Islet of Langerhans (tissue), 1 donor: Measurements from ENCODE around the gene RNF113B.

ENCODE experiments used
- FAIRE-seq: peaks from one replicate; lab custom pipeline; 2011; peaks lifted over from hg19 to GRCh38; lab: Jason Lieb, UNC

Gene RNF113B

GRCh38 chr13:98173431-98174152, 3.5 kb downstream of the RNF113B start:
- FAIRE-seq = peak; percentile 60

DNA sequence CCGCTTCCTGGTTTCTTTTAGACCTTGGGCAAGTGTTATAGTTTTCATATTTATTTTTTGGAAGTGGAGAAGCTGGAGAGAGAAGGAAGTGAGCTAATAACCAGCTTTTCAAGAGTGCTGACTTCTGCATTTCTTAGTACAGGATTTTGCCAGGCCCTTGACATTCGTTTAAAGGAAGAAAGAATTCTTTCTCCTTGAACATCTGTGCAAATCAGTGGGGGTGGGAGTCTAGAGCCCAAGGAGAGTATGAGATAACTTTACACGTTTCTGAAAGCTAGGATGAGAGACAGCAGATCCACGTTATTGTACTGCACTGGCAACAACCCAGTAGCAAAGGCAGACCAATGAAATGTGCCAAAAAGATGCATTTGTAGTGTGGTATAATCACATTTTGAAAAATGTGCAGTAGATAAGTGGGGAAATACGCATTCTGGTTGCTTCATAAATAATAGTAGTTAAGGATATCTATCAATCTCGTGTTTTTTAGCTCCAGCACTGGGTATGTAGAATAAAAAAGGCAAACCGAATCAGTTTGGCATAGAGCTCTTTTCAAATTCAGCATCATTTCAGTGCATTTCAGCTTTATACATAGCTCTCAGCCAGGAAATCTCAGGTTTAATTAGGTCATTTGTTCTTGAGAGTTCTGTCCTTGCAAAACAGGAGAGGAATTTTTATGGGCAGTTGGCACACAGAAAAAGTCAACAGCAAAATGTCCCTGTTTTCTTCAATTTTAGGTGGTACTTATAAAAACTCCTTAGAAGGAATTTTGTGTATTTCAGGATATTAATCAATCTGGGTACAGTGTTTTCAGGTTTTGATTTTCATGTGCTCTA, 4.3 kb downstream of the RNF113B start:
- no peak for FAIRE-seq

DNA sequence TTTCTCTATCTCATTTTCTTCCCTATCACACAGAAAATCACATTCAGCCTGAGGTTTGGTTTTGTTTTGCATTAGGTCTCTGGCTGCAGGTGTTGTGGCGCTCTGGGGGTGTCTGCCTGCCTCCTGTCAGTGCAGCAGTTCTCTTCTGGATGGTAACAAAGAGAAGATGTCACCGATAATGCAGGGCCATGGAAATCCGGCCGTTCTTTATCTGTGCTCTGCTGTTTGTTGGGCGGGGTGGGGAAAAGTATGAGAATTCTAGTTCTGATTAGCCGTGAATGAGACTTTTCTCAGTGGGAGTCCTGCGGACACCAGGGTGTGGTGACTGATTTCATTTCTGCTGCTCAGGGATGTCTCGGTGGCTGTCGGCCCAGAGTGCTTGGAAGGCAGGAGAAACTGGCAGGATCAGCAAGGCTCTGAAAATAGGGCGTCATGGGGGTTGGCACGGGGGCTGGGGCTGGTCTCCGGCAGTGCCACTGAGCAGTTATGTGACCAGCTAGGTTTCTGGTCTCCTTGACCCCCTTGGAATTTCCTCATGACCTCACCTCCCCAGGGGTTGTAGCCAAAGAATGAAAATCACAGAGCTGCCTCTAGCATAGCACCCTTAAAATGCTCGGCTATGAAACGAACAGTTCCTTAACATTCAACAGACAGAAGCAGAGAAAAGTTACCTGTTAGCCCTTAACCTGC, 5.0 kb downstream of the RNF113B start:
- FAIRE-seq = no peak

GRCh38 chr13:98169331-98169730, 7.7 kb downstream of the RNF113B start:
- no peak for FAIRE-seq

DNA sequence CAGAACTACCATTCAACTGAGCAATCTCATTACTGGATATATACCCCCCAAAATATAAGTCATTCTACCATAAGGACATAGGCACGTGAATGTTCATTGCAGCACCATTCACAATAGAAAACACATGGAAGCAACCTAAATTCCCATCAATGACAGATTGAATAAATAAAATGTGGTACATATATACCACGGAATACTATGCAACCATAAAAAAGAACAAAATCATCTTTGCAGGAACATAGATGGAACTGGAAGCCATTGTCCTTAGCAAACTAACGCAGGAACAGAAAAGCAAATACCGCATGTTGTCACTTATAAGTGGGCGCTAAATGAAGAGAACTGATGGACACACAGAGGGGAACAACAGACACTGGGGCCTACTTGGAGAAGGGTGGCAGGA, 14.1 kb downstream of the RNF113B start:
- no peak for FAIRE-seq

DNA sequence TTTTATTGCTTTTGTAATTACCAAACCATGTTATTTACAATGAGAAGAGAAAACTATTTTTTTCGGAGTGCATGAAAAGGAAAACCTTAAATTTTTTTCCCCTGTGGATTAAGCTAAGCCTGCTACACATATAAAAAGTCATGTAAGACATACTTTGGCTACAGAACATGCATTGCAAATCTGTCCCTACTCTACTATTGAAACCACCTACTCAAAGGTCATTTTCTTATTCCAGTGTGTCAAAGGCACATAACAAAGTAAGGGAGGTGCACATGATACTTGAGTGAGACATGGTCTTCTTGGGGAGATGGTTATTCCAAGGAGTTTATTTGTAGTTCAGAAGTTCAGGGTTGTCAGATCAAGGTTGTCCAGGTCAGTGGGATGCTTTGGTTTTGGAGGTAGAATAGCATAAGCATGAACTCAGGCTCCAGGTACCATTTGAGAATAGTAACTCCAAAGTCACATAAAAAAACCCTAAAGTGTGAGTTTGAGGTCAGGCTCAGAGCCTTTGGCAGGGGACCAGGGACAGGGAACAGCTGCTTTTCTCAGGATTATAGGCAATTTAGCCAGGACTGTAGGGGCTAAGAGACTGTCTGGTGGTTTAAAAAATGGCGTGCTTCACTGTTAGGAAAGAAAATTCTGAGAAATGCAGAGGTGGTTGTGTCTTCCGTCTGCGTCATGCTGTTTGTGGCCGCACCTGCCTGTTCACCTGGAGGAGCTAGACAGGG, 18.7 kb downstream of the RNF113B start:
- no peak for FAIRE-seq

GRCh38 chr13:98157609-98158008, 19.5 kb downstream of the RNF113B start:
- FAIRE-seq = no peak

DNA sequence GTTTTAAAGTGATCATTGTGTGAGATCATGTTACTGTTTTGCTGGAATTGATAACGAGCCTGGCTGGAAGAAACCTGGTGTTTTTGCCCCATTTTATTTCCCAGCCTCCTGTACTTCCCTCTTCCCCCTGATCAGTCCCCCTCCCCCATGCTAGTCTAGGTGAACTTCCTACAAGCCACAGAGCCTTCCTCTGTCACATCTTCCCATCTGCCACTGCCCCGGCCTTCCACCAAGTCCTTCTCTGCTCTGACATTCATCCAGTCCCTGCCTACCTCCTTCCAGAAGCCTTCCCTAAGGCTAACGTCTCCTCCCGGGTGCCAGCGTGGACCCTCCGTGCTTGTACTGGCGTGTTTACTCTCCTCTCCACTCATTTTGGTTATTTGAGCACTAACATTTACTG, 19.9 kb downstream of the RNF113B start:
- no peak for FAIRE-seq

DNA sequence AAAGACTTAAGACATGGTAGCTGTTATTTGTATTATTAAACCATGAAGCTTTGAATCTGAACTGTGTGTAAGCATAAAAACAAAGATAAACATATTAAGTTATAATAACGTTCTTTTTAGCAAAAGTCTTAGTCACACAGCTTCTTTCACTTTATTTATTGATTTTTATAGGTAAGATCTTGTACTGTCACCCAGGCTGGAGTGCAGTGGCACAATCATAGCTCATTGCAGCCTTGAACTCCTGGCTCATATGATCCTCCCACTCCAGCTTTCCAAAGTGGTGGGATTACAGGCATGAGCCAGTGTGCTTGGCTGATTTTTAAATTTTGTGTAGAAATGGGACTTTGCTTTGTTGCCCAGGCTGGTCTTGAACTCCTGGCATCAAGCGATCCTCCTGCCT, 20.8 kb downstream of the RNF113B start:
- FAIRE-seq = no peak

- FAIRE-seq = no peak
These were observed 21.5 kb downstream of the RNF113B start for GRCh38 chr13:98155475-98156109.

- FAIRE-seq = no peak
These were observed 26.1 kb downstream of the RNF113B start for GRCh38 chr13:98150832-98151479.

DNA sequence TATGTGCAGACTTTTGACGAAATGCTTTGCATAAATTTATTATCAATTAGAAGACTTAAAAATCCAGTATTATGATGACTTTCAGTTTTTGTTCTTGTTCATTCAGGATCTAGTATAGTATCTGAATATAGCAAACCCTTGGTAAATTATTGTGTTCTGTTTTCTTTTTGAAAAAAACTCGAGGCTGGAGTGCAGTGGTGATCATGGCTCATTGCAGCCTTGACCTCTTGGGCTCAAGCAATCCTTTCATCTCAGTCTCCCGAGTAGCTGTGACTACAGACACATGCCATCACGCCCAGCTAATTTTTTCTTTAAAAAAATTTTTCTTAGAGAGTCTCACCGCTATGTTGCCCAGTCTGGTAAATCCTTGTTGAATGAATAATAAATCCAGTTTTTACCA, 29.5 kb downstream of the RNF113B start:
- FAIRE-seq = peak; percentile 47

DNA sequence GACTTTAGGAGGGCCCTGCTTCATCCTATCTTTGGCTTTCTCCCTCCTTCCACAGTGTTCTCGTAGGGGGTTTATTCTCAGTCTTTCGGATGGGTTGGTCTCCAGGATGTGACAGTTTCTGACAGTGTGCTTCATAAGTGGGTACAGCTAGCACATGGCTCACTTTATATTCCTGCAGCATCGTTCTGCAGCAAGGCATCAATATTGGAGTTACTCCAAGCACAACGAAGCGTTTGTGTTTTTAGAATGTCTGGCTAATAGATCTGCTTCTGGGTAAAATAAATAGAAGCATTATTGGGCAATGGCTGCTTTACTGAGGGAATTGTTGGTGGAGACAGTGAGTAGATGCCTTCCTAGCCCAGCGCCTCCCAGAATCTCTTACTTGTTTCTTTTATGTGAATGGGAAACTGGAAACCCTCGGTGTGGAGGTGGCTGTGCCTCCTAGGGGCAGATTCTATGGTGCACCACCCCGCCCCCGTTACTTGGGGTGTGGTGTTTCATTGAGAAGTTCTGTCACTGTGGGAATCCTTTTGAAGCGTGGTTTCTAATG, 32.2 kb downstream of the RNF113B start:
- no peak for FAIRE-seq

DNA sequence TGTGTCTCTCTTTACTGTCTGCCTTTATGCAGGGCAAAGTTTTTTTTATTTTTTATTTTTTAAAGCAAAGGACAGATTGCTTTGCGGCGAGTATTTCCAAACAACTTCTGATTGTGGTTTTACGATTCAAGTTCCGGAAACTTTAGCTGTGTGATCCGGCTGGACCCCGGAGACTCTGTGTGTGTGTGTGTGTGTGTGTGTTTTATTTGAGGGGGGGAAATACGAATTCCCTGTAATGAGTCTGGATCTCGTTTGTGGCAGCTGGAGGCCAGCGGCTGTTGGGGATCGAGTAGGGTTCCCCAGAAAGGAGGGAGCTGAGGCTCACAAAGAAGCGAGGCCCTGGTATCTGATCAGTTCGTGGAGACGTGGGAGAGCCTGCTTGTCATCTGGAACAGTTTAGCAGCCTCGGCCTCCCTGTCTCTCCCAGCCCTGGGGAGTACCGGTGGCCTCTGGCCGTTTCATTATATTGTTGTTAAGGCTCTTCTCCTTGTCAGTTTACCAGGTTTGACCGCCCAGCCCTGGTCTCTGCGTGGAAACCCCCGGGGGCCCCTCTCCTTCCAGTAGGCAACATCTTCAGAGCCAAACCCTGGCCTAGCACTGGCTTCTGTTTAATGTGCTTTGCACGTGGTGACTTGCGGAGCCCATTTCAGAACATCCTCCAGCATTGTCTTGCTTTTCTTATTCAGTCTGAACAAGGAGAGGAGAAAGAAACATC, 32.9 kb downstream of the RNF113B start:
- no peak for FAIRE-seq

DNA sequence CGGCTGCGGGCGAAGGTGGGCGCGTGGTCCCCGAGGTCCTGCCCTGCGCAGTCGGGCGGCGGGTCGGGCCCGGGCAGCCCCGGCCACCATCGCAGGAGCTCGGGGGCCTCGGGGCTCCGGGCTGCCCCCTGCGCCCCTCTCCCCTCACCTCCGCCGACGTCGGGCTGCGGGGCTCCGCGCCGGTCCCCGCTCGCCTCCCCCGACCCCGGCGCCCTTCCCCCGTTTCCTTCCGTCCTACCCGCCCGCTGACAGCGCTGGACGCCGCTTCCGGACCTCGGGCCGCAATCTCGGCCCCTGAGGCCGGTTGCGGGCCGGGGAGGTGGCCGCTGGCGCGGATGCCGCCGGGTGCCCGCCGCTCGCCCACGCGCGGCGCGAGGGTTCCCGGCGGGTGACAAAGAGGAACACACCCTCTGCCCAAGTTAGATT, 33.5 kb downstream of the RNF113B start:
- no peak for FAIRE-seq

DNA sequence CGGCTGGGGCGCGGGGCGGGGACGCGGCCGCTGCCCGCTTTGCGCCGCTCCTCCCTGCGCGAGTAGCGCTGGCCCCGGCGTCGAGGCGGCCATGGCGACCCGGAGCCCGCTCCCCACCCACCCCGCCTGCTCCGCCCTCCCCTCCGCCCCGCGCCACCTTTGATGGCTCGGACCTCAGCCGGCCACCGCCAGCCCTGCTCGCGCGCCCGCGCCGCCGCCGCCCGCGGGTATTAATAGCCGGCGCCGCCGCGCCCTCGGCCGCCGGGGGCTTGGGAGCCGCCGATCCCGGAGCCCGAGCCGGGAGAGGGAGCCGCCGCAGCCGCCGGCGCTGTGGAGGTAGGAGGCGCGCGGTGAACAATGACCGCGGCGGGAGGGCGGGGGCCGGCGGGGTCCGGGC, 33.9 kb downstream of the RNF113B start:
- no peak for FAIRE-seq

GRCh38 chr13:98142380-98143156, 34.5 kb downstream of the RNF113B start, which contains the start of gene FARP1:
Gene FARP1, plus strand, starts transcription at chr13:98143094. Its CDS starts 70,149 bp downstream, at chr13:98213243.
- no peak for FAIRE-seq

- no peak for FAIRE-seq
These were observed 35.3 kb downstream of the RNF113B start for GRCh38 chr13:98141509-98142379.
